Mesenchymal stem cell (in vitro differentiated cells and primary cell): ENCODE measurements around the gene SP6.

ENCODE experiments used
- DNase-seq: peaks from one replicate; pipeline ENCODE4 v3.0.0-alpha.2; 2013
- H2AFZ ChIP-seq: one replicate; pipeline ENCODE4 v1.6.1; 2013; ENCODE audit warnings: low read depth, mild to moderate bottlenecking, control low read depth, inconsistent platforms, low read length, moderate library complexity
- H2AK5ac ChIP-seq: 2 replicates; pipeline ENCODE4 v1.6.1; 2013; ENCODE audit warnings: low read length, moderate library complexity, mild to moderate bottlenecking, inconsistent platforms; ENCODE audit not compliant: severe bottlenecking
- H2BK120ac ChIP-seq: one replicate; pipeline ENCODE4 v1.6.1; 2013; ENCODE audit warnings: low read depth, mild to moderate bottlenecking, inconsistent platforms, low read length, moderate library complexity
- H2BK12ac ChIP-seq, 2 experiments: one replicate each; pipeline ENCODE4 v1.6.1; 2013; ENCODE audit warnings: inconsistent platforms in 2 of 2, low read length in 2 of 2, mild to moderate bottlenecking in 2 of 2, moderate library complexity in 2 of 2, control low read depth in 1 of 2
- H2BK15ac ChIP-seq: one replicate; pipeline ENCODE4 v1.6.1; 2013; ENCODE audit warnings: mild to moderate bottlenecking, low read depth, inconsistent platforms; ENCODE audit not compliant: poor library complexity, severe bottlenecking
- H2BK5ac ChIP-seq: 2 replicates; pipeline ENCODE4 v1.6.1; 2013; ENCODE audit warnings: low read depth, mild to moderate bottlenecking, low read length, control low read depth, inconsistent platforms; ENCODE audit not compliant: poor library complexity, severe bottlenecking
- H3K14ac ChIP-seq, 2 experiments: one replicate each; pipeline ENCODE4 v1.6.1; 2013; ENCODE audit warnings: inconsistent platforms in 2 of 2, low read length in 2 of 2, control low read depth in 1 of 2, mild to moderate bottlenecking in 1 of 2, moderate library complexity in 1 of 2
- H3K18ac ChIP-seq, 2 experiments: one replicate each; pipeline ENCODE4 v1.6.1; 2013; ENCODE audit warnings: inconsistent platforms in 2 of 2, low read length in 2 of 2, control low read depth in 1 of 2, low read depth in 1 of 2, mild to moderate bottlenecking in 1 of 2
- H3K23ac ChIP-seq, 2 experiments: one replicate each; pipeline ENCODE4 v1.6.1; 2013; ENCODE audit warnings: inconsistent platforms in 2 of 2, low read length in 2 of 2, mild to moderate bottlenecking in 2 of 2, moderate library complexity in 2 of 2, control low read depth in 1 of 2
- H3K27ac ChIP-seq: 2 replicates; pipeline ENCODE4 v1.5.1; 2013; ENCODE audit warnings: mild to moderate bottlenecking, moderate library complexity, low read length, control low read depth, inconsistent platforms; ENCODE audit not compliant: poor library complexity, severe bottlenecking
- H3K27me3 ChIP-seq, 2 experiments: 2 replicates each; pipeline versions ENCODE4 v1.6.1 to v1.7.0; 2013; ENCODE audit warnings: low read length in 2 of 2, mild to moderate bottlenecking in 2 of 2, moderate library complexity in 2 of 2, control low read depth in 1 of 2, inconsistent platforms in 1 of 2; ENCODE audit not compliant: control insufficient read depth in 1 of 2, insufficient read depth in 1 of 2
- H3K36me3 ChIP-seq, 2 experiments: 2 replicates each; pipeline versions ENCODE4 v1.6.1 to v1.7.0; 2013; ENCODE audit warnings: low read length in 2 of 2, control low read depth in 1 of 2, inconsistent platforms in 1 of 2, low read depth in 1 of 2, mild to moderate bottlenecking in 1 of 2; ENCODE audit not compliant: insufficient read depth in 2 of 2, control insufficient read depth in 1 of 2
- H3K4ac ChIP-seq, 2 experiments: one replicate each; pipeline ENCODE4 v1.6.1; 2013; ENCODE audit warnings: inconsistent platforms in 2 of 2, low read length in 2 of 2, mild to moderate bottlenecking in 2 of 2, moderate library complexity in 2 of 2, control low read depth in 1 of 2, low read depth in 1 of 2
- H3K4me1 ChIP-seq: 2 replicates; pipeline ENCODE4 v1.6.1; 2013; ENCODE audit warnings: low read depth, low read length, control low read depth; ENCODE audit not compliant: control insufficient read depth, insufficient read depth
- H3K4me2 ChIP-seq: 2 replicates; pipeline ENCODE4 v1.6.1; 2013; ENCODE audit warnings: low read length, mild to moderate bottlenecking, inconsistent platforms; ENCODE audit not compliant: poor library complexity, severe bottlenecking
- H3K4me3 ChIP-seq, 2 experiments: 2 replicates each; pipeline versions ENCODE4 v1.5.1 to v1.7.0; 2013; ENCODE audit warnings: low read length in 2 of 2, mild to moderate bottlenecking in 2 of 2, control low read depth in 1 of 2, low read depth in 1 of 2; ENCODE audit not compliant: insufficient read depth in 1 of 2
- H3K79me1 ChIP-seq: replicated peaks from 2 replicates; pipeline ENCODE4 v1.6.1; 2013; ENCODE audit warnings: mild to moderate bottlenecking, control low read depth, low read length, inconsistent platforms; ENCODE audit not compliant: poor library complexity, severe bottlenecking
- H3K9ac ChIP-seq: 2 replicates; pipeline ENCODE4 v1.7.0; 2013; ENCODE audit warnings: mild to moderate bottlenecking, low read length, moderate library complexity
- H3K9me3 ChIP-seq: 2 replicates; pipeline ENCODE4 v1.7.0; 2013; ENCODE audit warnings: mild to moderate bottlenecking, low read length; ENCODE audit not compliant: control insufficient read depth
- H4K8ac ChIP-seq: one replicate; pipeline ENCODE4 v1.6.1; 2013; ENCODE audit warnings: inconsistent platforms, mild to moderate bottlenecking, low read length, moderate library complexity
- H4K91ac ChIP-seq: one replicate; pipeline ENCODE4 v1.6.1; 2013; ENCODE audit warnings: mild to moderate bottlenecking, low read length, inconsistent platforms
- WGBS: methylation state at CpG from one replicate; pipeline ENCODE4 v1.1.7; 2013; ENCODE audit warnings: mixed read lengths; 5-methylcytosine and 5-hydroxymethylcytosine counted together

The SP6 gene

GRCh38 chr17:47873200-47874090, 22.5 kb upstream of the SP6 start:
- H3K18ac ChIP-seq: no peak overlapping the region
- no peak overlapping the region for H2BK12ac ChIP-seq
- DNase-seq: no peak
- H3K27me3 ChIP-seq: peaks cover 63 to 87% of the 10 kb centered on the region in 2 experiments
- no peak overlapping the region for H2BK5ac ChIP-seq
- H3K14ac ChIP-seq: no peak overlapping the region
- no peaks in the 10 kb centered on the region for H3K9me3 ChIP-seq
- H3K4ac ChIP-seq: no peak overlapping the region
- H2BK15ac ChIP-seq: no peak overlapping the region
- no peak overlapping the region for H3K9ac ChIP-seq
- H3K23ac ChIP-seq: no peak overlapping the region
- H2AK5ac ChIP-seq: no peak overlapping the region
- no peak overlapping the region for H2AFZ ChIP-seq
- H3K79me1 ChIP-seq: no peaks in the 10 kb centered on the region
- H3K4me2 ChIP-seq: no peak overlapping the region
- no peak overlapping the region for H3K27ac ChIP-seq
- no peak overlapping the region for H2BK120ac ChIP-seq
- no peak overlapping the region for H4K8ac ChIP-seq
- no peaks in the 10 kb centered on the region for H3K36me3 ChIP-seq
- peaks cover 20% of the 10 kb centered on the region for H3K4me1 ChIP-seq
- 60% methylated on average over 4 of the region's 4 CpGs for WGBS
- no peak overlapping the region for H3K4me3 ChIP-seq
- H4K91ac ChIP-seq: no peak overlapping the region

- Histone ChIP-seq H4K91ac (no peak overlapping the region), H3K14ac (no peak overlapping the region), H3K4ac (no peak overlapping the region), H3K79me1 (no peaks in the 10 kb centered on the region), H3K23ac (peak overlapping the region in 1 of 2 experiments; percentile 63), H2AK5ac (no peak overlapping the region), H2BK5ac (no peak overlapping the region), H3K27me3 (peaks cover 69 to 83% of the 10 kb centered on the region in 2 experiments), H2BK12ac (peak overlapping the region in 1 of 2 experiments; percentile 47), H2BK120ac (peak overlapping the region; percentile 58), H3K27ac (no peak overlapping the region), H3K4me3 (no peak overlapping the region), H3K4me2 (peak overlapping the region; percentile 58), H4K8ac (peak overlapping the region; percentile 77), H2AFZ (peak overlapping the region; percentile 47), H3K9ac (no peak overlapping the region), H3K4me1 (peaks cover 20% of the 10 kb centered on the region), H2BK15ac (peak overlapping the region; percentile 94), H3K9me3 (no peaks in the 10 kb centered on the region), H3K18ac (peak overlapping the region; percentile 28 to 47), H3K36me3 (no peaks in the 10 kb centered on the region)
- WGBS: 16% methylated on average over 15 of the region's 15 CpGs
- no peak for DNase-seq
These were observed 21.7 kb upstream of the SP6 start for GRCh38 chr17:47872651-47873161.

GRCh38 chr17:47872019-47872650, 21.2 kb upstream of the SP6 start:
- Histone ChIP-seq H3K14ac (no peak overlapping the region), H2BK120ac (no peak overlapping the region), H2BK15ac (peak overlapping the region; percentile 94), H3K36me3 (no peaks in the 10 kb centered on the region), H2AFZ (peak overlapping the region; percentile 47), H2BK5ac (no peak overlapping the region), H2BK12ac (peak overlapping the region in 1 of 2 experiments; percentile 47), H4K8ac (peak overlapping the region; percentile 77), H3K27ac (no peak overlapping the region), H4K91ac (no peak overlapping the region), H3K27me3 (peaks cover 69 to 77% of the 10 kb centered on the region in 2 experiments), H2AK5ac (no peak overlapping the region), H3K9ac (peak overlapping the region; percentile 52), H3K79me1 (no peaks in the 10 kb centered on the region), H3K4me1 (peaks cover 20% of the 10 kb centered on the region), H3K4ac (no peak overlapping the region), H3K4me2 (peak overlapping the region; percentile 58), H3K23ac (peak overlapping the region in 1 of 2 experiments; percentile 63), H3K18ac (peak overlapping the region; percentile 28 to 46), H3K9me3 (no peaks in the 10 kb centered on the region), H3K4me3 (peak overlapping the region in 1 of 2 experiments; percentile 49)
- 18% methylated on average over 24 of the region's 29 CpGs for WGBS
- DNase-seq: no peak

- Histone ChIP-seq H4K8ac (no peak overlapping the region), H3K4me2 (no peak overlapping the region), H3K27me3 (peaks cover 69 to 75% of the 10 kb centered on the region in 2 experiments), H2BK15ac (no peak overlapping the region), H4K91ac (no peak overlapping the region), H2AK5ac (no peak overlapping the region), H2AFZ (no peak overlapping the region), H3K9ac (no peak overlapping the region), H3K4me3 (no peak overlapping the region), H3K36me3 (no peaks in the 10 kb centered on the region), H3K18ac (no peak overlapping the region), H3K79me1 (no peaks in the 10 kb centered on the region), H3K9me3 (no peaks in the 10 kb centered on the region), H3K4ac (no peak overlapping the region), H2BK12ac (no peak overlapping the region), H2BK5ac (no peak overlapping the region), H2BK120ac (no peak overlapping the region), H3K4me1 (peaks cover 20% of the 10 kb centered on the region), H3K27ac (no peak overlapping the region), H3K14ac (no peak overlapping the region), H3K23ac (no peak overlapping the region)
- DNase-seq: no peak
These were observed 20.1 kb upstream of the SP6 start for GRCh38 chr17:47871048-47871447.
